ENCODE data around the gene C19orf53.
"Not testable (repeated sequence)": the region's sequence is repeated elsewhere in the genome, so short reads cannot be mapped to it uniquely, and the experiment has no call there.

DNA sequence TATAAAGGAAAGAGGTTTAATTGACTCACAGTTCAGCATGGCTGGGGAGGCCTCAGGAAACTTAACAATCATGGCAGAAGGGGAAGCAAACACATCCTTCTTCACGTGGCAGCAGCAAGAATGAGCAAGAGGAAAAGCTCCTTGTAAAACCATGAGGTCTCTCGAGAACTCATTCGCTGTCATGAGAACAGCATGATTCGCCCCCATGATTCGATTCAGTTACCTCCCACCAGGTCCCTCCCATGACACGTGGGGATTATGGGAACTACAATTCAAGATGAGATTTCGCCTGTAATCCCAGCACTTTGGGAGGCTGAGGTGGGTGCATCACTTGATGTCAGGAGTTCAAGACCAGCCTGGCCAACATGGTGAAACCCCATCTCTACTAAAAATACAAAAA lies 20.6 kb upstream of the C19orf53 start:
- TF ChIP-seq, protein P1, sequence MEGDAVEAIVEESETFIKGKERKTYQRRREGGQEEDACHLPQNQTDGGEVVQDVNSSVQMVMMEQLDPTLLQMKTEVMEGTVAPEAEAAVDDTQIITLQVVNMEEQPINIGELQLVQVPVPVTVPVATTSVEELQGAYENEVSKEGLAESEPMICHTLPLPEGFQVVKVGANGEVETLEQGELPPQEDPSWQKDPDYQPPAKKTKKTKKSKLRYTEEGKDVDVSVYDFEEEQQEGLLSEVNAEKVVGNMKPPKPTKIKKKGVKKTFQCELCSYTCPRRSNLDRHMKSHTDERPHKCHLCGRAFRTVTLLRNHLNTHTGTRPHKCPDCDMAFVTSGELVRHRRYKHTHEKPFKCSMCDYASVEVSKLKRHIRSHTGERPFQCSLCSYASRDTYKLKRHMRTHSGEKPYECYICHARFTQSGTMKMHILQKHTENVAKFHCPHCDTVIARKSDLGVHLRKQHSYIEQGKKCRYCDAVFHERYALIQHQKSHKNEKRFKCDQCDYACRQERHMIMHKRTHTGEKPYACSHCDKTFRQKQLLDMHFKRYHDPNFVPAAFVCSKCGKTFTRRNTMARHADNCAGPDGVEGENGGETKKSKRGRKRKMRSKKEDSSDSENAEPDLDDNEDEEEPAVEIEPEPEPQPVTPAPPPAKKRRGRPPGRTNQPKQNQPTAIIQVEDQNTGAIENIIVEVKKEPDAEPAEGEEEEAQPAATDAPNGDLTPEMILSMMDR (IDR thresholded peaks at IDR 0.05) = not testable (repeated sequence)
- not testable (repeated sequence) for TF ChIP-seq POLR2A (IDR thresholded peaks at IDR 0.05)

Data from esophagus squamous epithelium (tissue), 4 donors.